Right lobe of liver (tissue), 6 donors: ENCODE data around the gene ALOXE3. TPM values are rescaled to one million over a fixed set of nuclear protein-coding genes. Genes with fewer than 3 reads are reported as not detected.

Source experiments
- ATAC-seq, 4 donors: fragments of 200-7000 bp; cut with Tn5 transposase; one replicate each; pipeline ENCODE4 v1.9.1; 2020; ENCODE audit warnings: mild to moderate bottlenecking in 4 of 4, moderate library complexity in 4 of 4
- DNase-seq, 3 donors: peaks; one replicate each; pipeline ENCODE4 v3.0.0-alpha.2; 2020
- H3K27ac ChIP-seq, 3 donors: fragments of 200-600 bp; one replicate each; pipeline ENCODE4 v1.8.0; 2022
- H3K27me3 ChIP-seq, 2 donors: fragments of 200-600 bp; one replicate each; pipeline ENCODE4 v1.8.0; 2022
- H3K36me3 ChIP-seq, 4 donors: fragments of 200-600 bp; sonication (generic) in 1 of 4; one replicate each; pipeline versions ENCODE4 v1.5.1 to v1.8.0; 2017 to 2022; ENCODE audit warnings: control low read depth in 1 of 4
- H3K4me1 ChIP-seq, 4 donors: fragments of 200-600 bp; sonication (generic) in 1 of 4; one replicate each; pipeline versions ENCODE4 v1.5.1 to v1.8.0; 2017 to 2022; ENCODE audit warnings: control low read depth in 1 of 4
- H3K4me3 ChIP-seq, 3 donors: fragments of 200-600 bp; one replicate each; pipeline ENCODE4 v1.8.0; 2022
- H3K9me3 ChIP-seq, 4 donors: fragments of 200-600 bp; sonication (generic) in 1 of 4; one replicate each; pipeline versions ENCODE4 v1.5.1 to v1.8.0; 2017 to 2022; ENCODE audit warnings: control low read depth in 1 of 4
- POLR2A ChIP-seq: fragments of 450-650 bp; IDR thresholded peaks from one replicate; pipeline ENCODE4 v1.6.1; 2017; ENCODE audit warnings: antibody characterized with exemption, mild to moderate bottlenecking
- WGBS: methylation state at CpG from one replicate; pipeline ENCODE4 v1.1.6; 2018; ENCODE audit warnings: low coverage, low lambda C conversion rate; ENCODE audit not compliant: insufficient coverage; ENCODE audit errors: missing lambda C conversion rate; 5-methylcytosine and 5-hydroxymethylcytosine counted together
- intact Hi-C, 2 donors: fragments of 100-400 bp; cut with DNase I; formaldehyde crosslinking; loops; one replicate each; pipeline versions ENCODE4 v1.11.2 to v1.14.1; 2022
- total RNA-seq, 6 experiments: library from RNA; depleted of rRNA in 2 of 6; stranded (reverse); fragments of >200 nt in 2 of 6; fragmentation: NEBNext Ultra II Directional in 3 of 6; extraction: Animal tissue kit (Norgen Biotek cat#: 25700) in 3 of 6; gene quantifications; one replicate each; pipeline versions ENCODE4 v1.1.0 to v1.2.4, GENCODE V29; 2016 to 2023
- TF ChIP-seq, protein P1 (sequence below), 4 donors: fragments of 200-600 bp in 3 of 4; fragments of 450-650 bp in 1 of 4; IDR thresholded peaks; one replicate each; pipeline versions ENCODE4 v1.5.1 to v1.8.0; 2016 to 2022; ENCODE audit warnings: antibody characterized with exemption in 4 of 4, mild to moderate bottlenecking in 2 of 4
- donor health status: DM: no; HTN: yes; CAD: no.
- donor health status: DM: no; HTN: no; CAD: no.
- donor health status: DM: no; HTN: no; CAD: no.
- donor health status: DM: no; HTN: yes; CAD: no.
- donor health status: DM: no; HTN: yes; CAD: no.

The ALOXE3 gene
- total RNA-seq, 6 experiments from 2014 or later: not detected

DNA sequence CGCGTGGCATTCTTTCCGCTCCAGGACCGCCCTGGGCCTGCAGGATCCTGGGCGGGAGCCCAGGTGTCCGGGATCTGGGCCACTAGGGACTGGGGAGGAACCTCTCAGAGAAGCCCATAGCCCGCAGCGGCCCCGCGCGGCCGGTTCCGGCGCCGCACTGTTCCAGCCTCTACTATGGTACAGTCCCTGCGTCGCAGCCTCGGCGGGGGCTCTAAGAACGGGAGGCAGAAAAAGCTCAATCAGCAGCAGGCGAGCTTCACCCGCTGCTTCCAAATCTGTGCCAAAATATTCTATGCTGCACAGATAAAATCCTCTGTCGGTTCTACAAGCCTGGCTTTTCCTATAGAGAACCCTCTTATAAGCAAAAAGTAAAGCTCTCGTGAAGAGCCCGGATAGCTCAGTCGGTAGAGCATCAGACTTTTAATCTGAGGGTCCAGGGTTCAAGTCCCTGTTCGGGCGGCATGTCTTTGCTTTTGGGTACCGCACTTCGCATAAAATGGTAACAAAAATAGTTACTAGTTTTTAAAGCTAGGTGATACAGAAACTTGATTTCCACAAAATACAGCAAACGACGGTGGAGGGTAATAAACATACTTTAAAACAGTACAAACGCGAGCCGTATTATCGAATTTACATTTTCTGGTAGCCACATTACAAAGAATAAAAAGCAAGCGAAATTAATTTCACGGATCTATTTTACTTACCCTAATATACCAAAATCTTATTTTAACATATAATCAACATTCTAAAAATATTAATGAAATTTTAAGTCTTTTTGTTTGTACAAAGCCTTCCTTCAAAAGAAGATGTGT is 661 bp upstream of the ALOXE3 start:
- DNase-seq (peak; percentile 88 to 93 (median 91)), ATAC-seq (peak; percentile 76 to 88 (median 84))
- TF ChIP-seq, protein P1, sequence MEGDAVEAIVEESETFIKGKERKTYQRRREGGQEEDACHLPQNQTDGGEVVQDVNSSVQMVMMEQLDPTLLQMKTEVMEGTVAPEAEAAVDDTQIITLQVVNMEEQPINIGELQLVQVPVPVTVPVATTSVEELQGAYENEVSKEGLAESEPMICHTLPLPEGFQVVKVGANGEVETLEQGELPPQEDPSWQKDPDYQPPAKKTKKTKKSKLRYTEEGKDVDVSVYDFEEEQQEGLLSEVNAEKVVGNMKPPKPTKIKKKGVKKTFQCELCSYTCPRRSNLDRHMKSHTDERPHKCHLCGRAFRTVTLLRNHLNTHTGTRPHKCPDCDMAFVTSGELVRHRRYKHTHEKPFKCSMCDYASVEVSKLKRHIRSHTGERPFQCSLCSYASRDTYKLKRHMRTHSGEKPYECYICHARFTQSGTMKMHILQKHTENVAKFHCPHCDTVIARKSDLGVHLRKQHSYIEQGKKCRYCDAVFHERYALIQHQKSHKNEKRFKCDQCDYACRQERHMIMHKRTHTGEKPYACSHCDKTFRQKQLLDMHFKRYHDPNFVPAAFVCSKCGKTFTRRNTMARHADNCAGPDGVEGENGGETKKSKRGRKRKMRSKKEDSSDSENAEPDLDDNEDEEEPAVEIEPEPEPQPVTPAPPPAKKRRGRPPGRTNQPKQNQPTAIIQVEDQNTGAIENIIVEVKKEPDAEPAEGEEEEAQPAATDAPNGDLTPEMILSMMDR (IDR thresholded peaks at IDR 0.05): peak; percentile 86 to 94 (median 90)
- TF ChIP-seq POLR2A: no peak
- Histone ChIP-seq H3K27ac (peak overlapping the region; percentile 13 to 41 (median 33)), H3K27me3 (peaks cover 0 to 35% of the 10 kb centered on the region in 2 donors), H3K4me1 (peaks cover 0 to 45% (median 10%) of the 10 kb centered on the region in 4 donors), H3K36me3 (no peaks in the 10 kb centered on the region), H3K4me3 (peak overlapping the region; percentile 29 to 49 (median 37)), H3K9me3 (no peaks in the 10 kb centered on the region)
- under 1% methylated on average over 23 of the region's 38 CpGs for WGBS
- intact Hi-C loops: loop anchor here in 1 of 2 donors (10.0 kb wide), 1 partner anchor 54 kb away; no protein-coding TSS in a partner anchor

DNA sequence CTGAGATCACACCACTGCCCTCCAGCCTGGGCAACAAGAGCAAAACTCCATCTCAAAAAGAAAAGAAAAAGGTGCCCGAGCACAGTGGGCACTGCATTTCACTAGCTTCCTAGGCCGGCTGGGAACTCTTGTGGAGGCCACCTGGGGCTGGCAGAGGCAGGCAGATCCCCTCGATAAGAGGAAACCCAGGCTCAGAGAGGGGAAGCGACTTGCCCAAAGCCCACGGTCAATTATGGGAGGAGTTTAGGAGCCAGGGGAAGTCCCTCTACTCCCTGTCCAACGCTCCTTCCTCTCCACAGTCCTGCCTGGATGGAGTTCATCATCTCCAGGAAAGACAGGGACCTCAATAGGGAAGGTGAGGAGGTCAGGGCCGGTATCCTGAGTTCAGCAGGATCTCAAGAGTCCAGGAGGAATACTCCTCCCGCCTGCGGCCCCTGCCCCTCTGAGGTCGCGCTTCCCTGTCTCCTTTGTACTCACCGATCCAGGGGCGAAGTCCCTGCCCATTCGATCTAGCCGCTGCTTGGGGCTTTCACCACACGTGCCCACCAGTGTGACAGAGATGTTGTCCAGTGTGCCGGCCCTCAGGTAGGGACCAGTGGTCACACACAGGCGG is 841 bp downstream of the ALOXE3 start:
- no peaks in the 10 kb centered on the region for H3K36me3 ChIP-seq
- DNase-seq: peak in 1 of 3 donors; percentile 29
- peaks cover 0 to 31% (median 10%) of the 10 kb centered on the region in 4 donors for H3K4me1 ChIP-seq
- 10% methylated on average over 9 of the region's 18 CpGs for WGBS
- peaks cover 0 to 29% of the 10 kb centered on the region in 2 donors for H3K27me3 ChIP-seq
- no peak for TF ChIP-seq POLR2A
- TF ChIP-seq, protein P1 (IDR thresholded peaks at IDR 0.05): no peak
- H3K4me3 ChIP-seq: no peak overlapping the region
- intact Hi-C loops: loop anchor here in 1 of 2 donors (10.0 kb wide), 1 partner anchor 53 kb away; no protein-coding TSS in a partner anchor
- ATAC-seq: no peak
- no peak overlapping the region for H3K27ac ChIP-seq
- H3K9me3 ChIP-seq: no peaks in the 10 kb centered on the region

GRCh38 chr17:8116776-8117175 is 1.5 kb downstream of the ALOXE3 start:
- H3K4me3 ChIP-seq: no peak overlapping the region
- peaks cover 0 to 27% (median 8%) of the 10 kb centered on the region in 4 donors for H3K4me1 ChIP-seq
- WGBS: 49% methylated on average over 17 of the region's 18 CpGs
- TF ChIP-seq POLR2A: no peak
- TF ChIP-seq, protein P1 (IDR thresholded peaks at IDR 0.05): no peak
- peaks cover 0 to 28% of the 10 kb centered on the region in 2 donors for H3K27me3 ChIP-seq
- H3K27ac ChIP-seq: no peak overlapping the region
- no peak for ATAC-seq
- intact Hi-C loops: loop anchor here in 1 of 2 donors (10.0 kb wide), 1 partner anchor 52 kb away; no protein-coding TSS in a partner anchor
- no peaks in the 10 kb centered on the region for H3K9me3 ChIP-seq
- H3K36me3 ChIP-seq: no peaks in the 10 kb centered on the region
- no peak for DNase-seq

DNA sequence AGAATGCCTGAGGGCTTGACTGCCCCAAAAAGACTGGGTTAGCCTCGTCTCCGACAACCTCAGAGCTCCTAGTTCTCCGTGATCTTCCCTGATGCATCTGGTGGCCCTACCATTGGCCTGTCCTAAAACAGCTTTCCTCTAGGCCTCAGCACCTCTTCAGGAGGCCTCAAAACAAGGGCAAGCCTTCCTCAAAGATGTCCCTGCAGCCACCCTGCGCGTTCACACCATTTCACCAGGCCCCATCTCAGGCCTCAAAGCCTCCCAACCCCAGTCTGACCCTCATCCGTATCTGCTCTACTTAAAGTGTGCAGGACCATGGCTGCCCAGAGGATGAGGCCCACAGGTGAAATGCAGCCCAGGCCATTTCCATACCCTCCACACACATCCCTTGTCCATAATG is 7.4 kb downstream of the ALOXE3 start:
- DNase-seq: no peak
- whole genome bisulfite sequencing: 89% methylated on average over 6 of the region's 6 CpGs
- intact Hi-C loops: loop anchor here in 1 of 2 donors (10.0 kb wide), 1 partner anchor 46 kb away; no protein-coding TSS in a partner anchor
- H3K27ac ChIP-seq: no peak overlapping the region
- H3K27me3 ChIP-seq: peaks cover 0 to 9% of the 10 kb centered on the region in 2 donors
- H3K4me3 ChIP-seq: no peak overlapping the region
- no peak for ATAC-seq
- H3K36me3 ChIP-seq: no peaks in the 10 kb centered on the region
- peaks cover 0 to 6% (median 2%) of the 10 kb centered on the region in 4 donors for H3K4me1 ChIP-seq
- no peaks in the 10 kb centered on the region for H3K9me3 ChIP-seq
- TF ChIP-seq POLR2A: no peak
- TF ChIP-seq, protein P1 (IDR thresholded peaks at IDR 0.05): no peak
